Liver (tissue), 9 donors: Measurements from ENCODE around the gene KAT2A. TPM values are rescaled to one million over a fixed set of nuclear protein-coding genes. Genes with fewer than 3 reads are reported as not detected.

Source experiments
- DNase-seq: peaks from one replicate; pipeline ENCODE4 v3.0.0-alpha.2; 2017; ENCODE audit warnings: low spot score
- H3K27ac ChIP-seq, 2 donors: one replicate each; pipeline ENCODE4 v1.7.0; 2013; ENCODE audit warnings: inconsistent platforms in 2 of 2, low read length in 2 of 2, control low read depth in 1 of 2, low read depth in 1 of 2, mild to moderate bottlenecking in 1 of 2
- H3K27me3 ChIP-seq, 4 donors: one replicate each; pipeline versions ENCODE4 v1.6.1 to v1.7.0; 2013; ENCODE audit warnings: low read length in 3 of 4, inconsistent platforms in 1 of 4, mild to moderate bottlenecking in 1 of 4, moderate library complexity in 1 of 4; ENCODE audit not compliant: control insufficient read depth in 4 of 4, insufficient read depth in 4 of 4
- H3K36me3 ChIP-seq, 4 donors: one replicate each; pipeline versions ENCODE4 v1.6.1 to v1.7.0; 2013; ENCODE audit warnings: low read length in 3 of 4, mild to moderate bottlenecking in 3 of 4, low read depth in 1 of 4, moderate library complexity in 1 of 4; ENCODE audit not compliant: control insufficient read depth in 4 of 4, insufficient read depth in 3 of 4
- H3K4me1 ChIP-seq, 4 donors: one replicate each; pipeline versions ENCODE4 v1.6.1 to v1.7.0; 2013; ENCODE audit warnings: low read length in 3 of 4, mild to moderate bottlenecking in 3 of 4, moderate library complexity in 1 of 4; ENCODE audit not compliant: control insufficient read depth in 4 of 4, insufficient read depth in 4 of 4
- H3K4me3 ChIP-seq, 3 donors: one replicate each; pipeline versions ENCODE4 v1.6.1 to v1.7.0; 2013; ENCODE audit warnings: low read length in 3 of 3, control low read depth in 1 of 3, low read depth in 1 of 3, mild to moderate bottlenecking in 1 of 3
- H3K9ac ChIP-seq, 2 donors: one replicate each; pipeline ENCODE4 v1.7.0; 2013; ENCODE audit warnings: low read length in 2 of 2, mild to moderate bottlenecking in 2 of 2, moderate library complexity in 2 of 2, control low read depth in 1 of 2, low read depth in 1 of 2
- H3K9me3 ChIP-seq, 4 donors: one replicate each; pipeline versions ENCODE4 v1.6.1 to v1.7.0; 2013; ENCODE audit warnings: low read length in 3 of 4; ENCODE audit not compliant: control insufficient read depth in 4 of 4
- EGR1 ChIP-seq, 2 donors: IDR thresholded peaks; 2 replicates each; pipeline ENCODE4 v1.6.1; 2016 to 2018; ENCODE audit warnings: antibody characterized with exemption in 2 of 2, low read depth in 2 of 2
- FOXA1 ChIP-seq: IDR thresholded peaks from 2 replicates; pipeline ENCODE4 v1.6.1; 2016; ENCODE audit warnings: antibody characterized with exemption
- FOXA2 ChIP-seq: IDR thresholded peaks from 2 replicates; pipeline ENCODE4 v1.6.1; 2016; ENCODE audit warnings: antibody characterized with exemption
- GABPA ChIP-seq, 2 donors: IDR thresholded peaks in 1 of 2; conservative IDR thresholded peaks in 1 of 2; 2 replicates each; pipeline ENCODE4 v1.6.1; 2016; ENCODE audit warnings: antibody characterized with exemption in 2 of 2, mild to moderate bottlenecking in 1 of 2, moderate library complexity in 1 of 2
- HNF4A ChIP-seq, 2 donors: conservative IDR thresholded peaks; 2 replicates each; pipeline ENCODE4 v1.6.1; 2016; ENCODE audit warnings: antibody characterized with exemption in 2 of 2, mild to moderate bottlenecking in 2 of 2
- HNF4G ChIP-seq: IDR thresholded peaks from 2 replicates; pipeline ENCODE4 v1.6.1; 2016; ENCODE audit warnings: antibody characterized with exemption
- JUND ChIP-seq, 2 donors: IDR thresholded peaks; 2 replicates each; pipeline ENCODE4 v1.6.1; 2016; ENCODE audit warnings: antibody characterized with exemption in 2 of 2
- NR2F2 ChIP-seq: IDR thresholded peaks from 2 replicates; pipeline ENCODE4 v1.6.1; 2016; ENCODE audit warnings: antibody characterized with exemption
- RAD21 ChIP-seq, 2 donors: IDR thresholded peaks; 2 replicates each; pipeline ENCODE4 v1.6.1; 2016; ENCODE audit warnings: antibody characterized with exemption in 2 of 2, mild to moderate bottlenecking in 2 of 2
- RXRA ChIP-seq, 2 donors: IDR thresholded peaks; 2 replicates each; pipeline ENCODE4 v1.6.1; 2017 to 2018; ENCODE audit warnings: antibody characterized with exemption in 2 of 2, mild to moderate bottlenecking in 1 of 2
- SP1 ChIP-seq: IDR thresholded peaks from 2 replicates; pipeline ENCODE4 v1.6.1; 2018; ENCODE audit warnings: antibody characterized with exemption, mild to moderate bottlenecking
- TAF1 ChIP-seq: conservative IDR thresholded peaks from 2 replicates; pipeline ENCODE4 v1.6.1; 2016; ENCODE audit warnings: antibody characterized with exemption, mild to moderate bottlenecking
- YY1 ChIP-seq: IDR thresholded peaks from 2 replicates; pipeline ENCODE4 v1.6.1; 2016; ENCODE audit warnings: antibody characterized with exemption, mild to moderate bottlenecking
- WGBS: extraction: QIAGEN DNeasy Blood & Tissue Kit; methylation state at CpG from one replicate; pipeline ENCODE4 v1.1.7; 2013; 5-methylcytosine and 5-hydroxymethylcytosine counted together
- polyA plus RNA-seq, 2 donors: library from polyadenylated mRNA; stranded (reverse) in 1 of 2; unstranded in 1 of 2; fragments of 200-250 nt in 1 of 2; fragments of >200 nt in 1 of 2; fragmentation: Nextera tagmentation in 1 of 2; extraction: Ambion mirVana in 1 of 2; gene quantifications; one replicate each; pipeline versions ENCODE4 v1.2.1 to v1.2.3, GENCODE V29; 2013 to 2015
- total RNA-seq, 2 donors: library from RNA; depleted of rRNA; stranded (reverse); fragments of >200 nt; gene quantifications; one replicate each; pipeline ENCODE4 v1.2.3, GENCODE V29; 2014
- TF ChIP-seq, protein P1 (sequence below): IDR thresholded peaks from 2 replicates; pipeline ENCODE4 v1.6.1; 2016; ENCODE audit warnings: antibody characterized with exemption
- TF ChIP-seq, protein P2 (sequence below): IDR thresholded peaks from 2 replicates; pipeline ENCODE4 v1.6.1; 2016; ENCODE audit warnings: antibody characterized with exemption
- TF ChIP-seq, protein P3 (sequence below): fragments of 150-350 bp; IDR thresholded peaks from 2 replicates; pipeline ENCODE4 v1.5.1; 2017; ENCODE audit warnings: improper control_type of control experiment, low read depth, low read length; ENCODE audit not compliant: missing input control
- TF ChIP-seq, protein P4 (sequence below): IDR thresholded peaks from 2 replicates; pipeline ENCODE4 v1.6.1; 2016; ENCODE audit warnings: antibody characterized with exemption, mild to moderate bottlenecking
- TF ChIP-seq, protein P5 (sequence below): IDR thresholded peaks from 2 replicates; pipeline ENCODE4 v1.6.1; 2016; ENCODE audit warnings: antibody characterized with exemption
- donor health status: healthy.
- donor health status: healthy.
- donor health status: healthy.
- donor health status: healthy.
- donor health status: healthy.

KAT2A gene
- total and polyA plus RNA-seq, 4 donors: 5.1 to 14.4 (median 9.6) TPM

DNA sequence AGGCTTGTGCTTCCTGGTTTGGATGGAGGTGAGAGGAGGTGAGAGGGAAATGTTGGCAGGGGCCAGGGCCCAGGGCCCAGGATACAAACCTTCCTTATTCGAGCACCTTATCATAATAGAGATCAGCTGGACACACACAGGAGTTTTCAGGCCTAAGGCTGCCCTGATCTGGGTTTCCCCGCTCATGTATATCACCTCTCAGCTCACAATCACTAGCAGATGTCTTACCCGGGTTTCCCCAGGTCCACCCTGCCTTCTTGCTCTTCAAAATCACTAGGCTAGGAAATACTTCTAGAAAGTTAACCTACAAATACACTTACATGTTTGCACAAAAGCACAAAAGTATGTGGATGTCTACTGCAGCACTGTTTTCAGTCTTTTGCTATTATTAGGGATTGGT is 5.7 kb upstream of the KAT2A start:
- H3K4me3 ChIP-seq: no peak overlapping the region
- no peak overlapping the region for H3K9ac ChIP-seq
- no peak overlapping the region for H3K27ac ChIP-seq
- H3K36me3 ChIP-seq: peaks cover 14 to 46% (median 40%) of the 10 kb centered on the region in 4 donors
- H3K9me3 ChIP-seq: no peaks in the 10 kb centered on the region
- TF ChIP-seq JUND (IDR thresholded peaks at IDR 0.05): no peak
- no peak for TF ChIP-seq RAD21 (IDR thresholded peaks at IDR 0.05)
- TF ChIP-seq HNF4G: no peak
- TF ChIP-seq, protein P1, sequence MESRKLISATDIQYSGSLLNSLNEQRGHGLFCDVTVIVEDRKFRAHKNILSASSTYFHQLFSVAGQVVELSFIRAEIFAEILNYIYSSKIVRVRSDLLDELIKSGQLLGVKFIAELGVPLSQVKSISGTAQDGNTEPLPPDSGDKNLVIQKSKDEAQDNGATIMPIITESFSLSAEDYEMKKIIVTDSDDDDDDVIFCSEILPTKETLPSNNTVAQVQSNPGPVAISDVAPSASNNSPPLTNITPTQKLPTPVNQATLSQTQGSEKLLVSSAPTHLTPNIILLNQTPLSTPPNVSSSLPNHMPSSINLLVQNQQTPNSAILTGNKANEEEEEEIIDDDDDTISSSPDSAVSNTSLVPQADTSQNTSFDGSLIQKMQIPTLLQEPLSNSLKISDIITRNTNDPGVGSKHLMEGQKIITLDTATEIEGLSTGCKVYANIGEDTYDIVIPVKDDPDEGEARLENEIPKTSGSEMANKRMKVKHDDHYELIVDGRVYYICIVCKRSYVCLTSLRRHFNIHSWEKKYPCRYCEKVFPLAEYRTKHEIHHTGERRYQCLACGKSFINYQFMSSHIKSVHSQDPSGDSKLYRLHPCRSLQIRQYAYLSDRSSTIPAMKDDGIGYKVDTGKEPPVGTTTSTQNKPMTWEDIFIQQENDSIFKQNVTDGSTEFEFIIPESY: no peak
- TF ChIP-seq RXRA (IDR thresholded peaks at IDR 0.05): no peak
- TF ChIP-seq, protein P2, sequence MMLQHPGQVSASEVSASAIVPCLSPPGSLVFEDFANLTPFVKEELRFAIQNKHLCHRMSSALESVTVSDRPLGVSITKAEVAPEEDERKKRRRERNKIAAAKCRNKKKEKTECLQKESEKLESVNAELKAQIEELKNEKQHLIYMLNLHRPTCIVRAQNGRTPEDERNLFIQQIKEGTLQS: no peak
- no peak for TF ChIP-seq EGR1 (IDR thresholded peaks at IDR 0.05; ENCODE audit: low read depth in 2 of 2)
- TF ChIP-seq, protein P3, sequence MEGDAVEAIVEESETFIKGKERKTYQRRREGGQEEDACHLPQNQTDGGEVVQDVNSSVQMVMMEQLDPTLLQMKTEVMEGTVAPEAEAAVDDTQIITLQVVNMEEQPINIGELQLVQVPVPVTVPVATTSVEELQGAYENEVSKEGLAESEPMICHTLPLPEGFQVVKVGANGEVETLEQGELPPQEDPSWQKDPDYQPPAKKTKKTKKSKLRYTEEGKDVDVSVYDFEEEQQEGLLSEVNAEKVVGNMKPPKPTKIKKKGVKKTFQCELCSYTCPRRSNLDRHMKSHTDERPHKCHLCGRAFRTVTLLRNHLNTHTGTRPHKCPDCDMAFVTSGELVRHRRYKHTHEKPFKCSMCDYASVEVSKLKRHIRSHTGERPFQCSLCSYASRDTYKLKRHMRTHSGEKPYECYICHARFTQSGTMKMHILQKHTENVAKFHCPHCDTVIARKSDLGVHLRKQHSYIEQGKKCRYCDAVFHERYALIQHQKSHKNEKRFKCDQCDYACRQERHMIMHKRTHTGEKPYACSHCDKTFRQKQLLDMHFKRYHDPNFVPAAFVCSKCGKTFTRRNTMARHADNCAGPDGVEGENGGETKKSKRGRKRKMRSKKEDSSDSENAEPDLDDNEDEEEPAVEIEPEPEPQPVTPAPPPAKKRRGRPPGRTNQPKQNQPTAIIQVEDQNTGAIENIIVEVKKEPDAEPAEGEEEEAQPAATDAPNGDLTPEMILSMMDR: no peak
- no peak for TF ChIP-seq NR2F2
- TF ChIP-seq, protein P4, sequence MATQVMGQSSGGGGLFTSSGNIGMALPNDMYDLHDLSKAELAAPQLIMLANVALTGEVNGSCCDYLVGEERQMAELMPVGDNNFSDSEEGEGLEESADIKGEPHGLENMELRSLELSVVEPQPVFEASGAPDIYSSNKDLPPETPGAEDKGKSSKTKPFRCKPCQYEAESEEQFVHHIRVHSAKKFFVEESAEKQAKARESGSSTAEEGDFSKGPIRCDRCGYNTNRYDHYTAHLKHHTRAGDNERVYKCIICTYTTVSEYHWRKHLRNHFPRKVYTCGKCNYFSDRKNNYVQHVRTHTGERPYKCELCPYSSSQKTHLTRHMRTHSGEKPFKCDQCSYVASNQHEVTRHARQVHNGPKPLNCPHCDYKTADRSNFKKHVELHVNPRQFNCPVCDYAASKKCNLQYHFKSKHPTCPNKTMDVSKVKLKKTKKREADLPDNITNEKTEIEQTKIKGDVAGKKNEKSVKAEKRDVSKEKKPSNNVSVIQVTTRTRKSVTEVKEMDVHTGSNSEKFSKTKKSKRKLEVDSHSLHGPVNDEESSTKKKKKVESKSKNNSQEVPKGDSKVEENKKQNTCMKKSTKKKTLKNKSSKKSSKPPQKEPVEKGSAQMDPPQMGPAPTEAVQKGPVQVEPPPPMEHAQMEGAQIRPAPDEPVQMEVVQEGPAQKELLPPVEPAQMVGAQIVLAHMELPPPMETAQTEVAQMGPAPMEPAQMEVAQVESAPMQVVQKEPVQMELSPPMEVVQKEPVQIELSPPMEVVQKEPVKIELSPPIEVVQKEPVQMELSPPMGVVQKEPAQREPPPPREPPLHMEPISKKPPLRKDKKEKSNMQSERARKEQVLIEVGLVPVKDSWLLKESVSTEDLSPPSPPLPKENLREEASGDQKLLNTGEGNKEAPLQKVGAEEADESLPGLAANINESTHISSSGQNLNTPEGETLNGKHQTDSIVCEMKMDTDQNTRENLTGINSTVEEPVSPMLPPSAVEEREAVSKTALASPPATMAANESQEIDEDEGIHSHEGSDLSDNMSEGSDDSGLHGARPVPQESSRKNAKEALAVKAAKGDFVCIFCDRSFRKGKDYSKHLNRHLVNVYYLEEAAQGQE: no peak
- H3K27me3 ChIP-seq: no peaks in the 10 kb centered on the region
- no peak for DNase-seq
- 85% methylated on average over 3 of the region's 3 CpGs for WGBS
- peaks cover 2 to 19% (median 11%) of the 10 kb centered on the region in 4 donors for H3K4me1 ChIP-seq

DNA sequence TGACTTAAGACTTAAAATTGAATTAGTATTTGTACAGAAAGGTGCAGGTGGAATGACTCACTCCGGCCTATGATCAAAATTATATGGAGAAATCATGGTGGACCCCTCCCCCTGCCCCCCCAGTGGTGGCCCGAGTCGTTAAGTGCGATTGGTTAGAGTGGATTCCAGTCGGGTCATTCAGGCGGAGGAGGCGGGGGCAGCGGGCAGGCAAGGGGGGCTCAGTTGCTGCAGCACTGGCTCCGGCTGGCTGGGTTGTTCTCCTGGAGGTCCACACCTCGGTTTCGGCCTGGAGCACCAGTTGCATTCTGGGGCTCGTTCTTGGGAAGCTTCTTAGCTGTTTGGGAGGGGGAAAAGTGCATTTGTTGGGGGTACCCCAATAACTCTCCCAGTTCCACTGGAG is 4.4 kb upstream of the KAT2A start:
- H3K27me3 ChIP-seq: no peaks in the 10 kb centered on the region
- no peak for DNase-seq
- H3K4me3 ChIP-seq: no peak overlapping the region
- no peaks in the 10 kb centered on the region for H3K9me3 ChIP-seq
- H3K9ac ChIP-seq: no peak overlapping the region
- H3K36me3 ChIP-seq: peaks cover 14 to 46% (median 40%) of the 10 kb centered on the region in 4 donors
- H3K27ac ChIP-seq: no peak overlapping the region
- 88% methylated on average over 12 of the region's 12 CpGs for whole genome bisulfite sequencing
- peaks cover 6 to 25% (median 17%) of the 10 kb centered on the region in 4 donors for H3K4me1 ChIP-seq
- TF ChIP-seq RXRA (IDR thresholded peaks at IDR 0.05) (no peak), HNF4A (conservative IDR thresholded peaks at IDR 0.05) (no peak), YY1 (no peak), FOXA1 (no peak), TAF1 (no peak), FOXA2 (no peak), HNF4G (no peak), GABPA (IDR thresholded peaks at IDR 0.05 in 1 of 2, conservative IDR thresholded peaks at IDR 0.05 in 1 of 2) (no peak), EGR1 (IDR thresholded peaks at IDR 0.05; ENCODE audit: low read depth in 2 of 2) (no peak), NR2F2 (no peak), JUND (IDR thresholded peaks at IDR 0.05) (no peak), RAD21 (IDR thresholded peaks at IDR 0.05) (no peak), SP1 (no peak)
- TF ChIP-seq, protein P1: no peak
- TF ChIP-seq, protein P2: no peak
- TF ChIP-seq, protein P5, sequence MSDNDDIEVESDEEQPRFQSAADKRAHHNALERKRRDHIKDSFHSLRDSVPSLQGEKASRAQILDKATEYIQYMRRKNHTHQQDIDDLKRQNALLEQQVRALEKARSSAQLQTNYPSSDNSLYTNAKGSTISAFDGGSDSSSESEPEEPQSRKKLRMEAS: no peak
- TF ChIP-seq, protein P3: no peak
